HG03064 (cell line): ENCODE data around the gene KLC1.

Experiments
- ATAC-seq: cut with Tn5 transposase; IDR thresholded peaks from one replicate; pipeline ENCODE4 v1.9.1; 2021; ENCODE audit warnings: low read depth; ENCODE audit not compliant: unreplicated experiment

Gene KLC1

DNA sequence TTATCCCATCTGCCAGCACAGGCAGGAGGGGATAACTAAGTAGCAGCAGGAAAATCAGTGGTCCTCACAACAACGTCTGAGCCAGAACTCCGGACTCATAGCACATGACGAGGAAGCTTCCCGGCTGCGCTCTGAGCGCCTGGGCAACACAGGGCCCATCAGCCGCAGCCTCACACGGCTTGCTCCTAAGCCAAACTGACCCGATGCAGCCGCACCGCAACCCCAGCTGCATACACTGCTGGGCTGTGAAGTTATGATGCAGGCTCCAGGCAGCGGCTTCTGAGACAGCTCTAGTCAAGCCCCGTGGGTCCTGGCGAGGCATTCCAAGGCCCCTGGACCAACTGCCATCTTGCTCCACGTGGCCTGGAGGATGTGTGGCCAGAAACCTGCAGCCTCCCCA, 114.7 kb downstream of the KLC1 start:
- no peak for ATAC-seq

DNA sequence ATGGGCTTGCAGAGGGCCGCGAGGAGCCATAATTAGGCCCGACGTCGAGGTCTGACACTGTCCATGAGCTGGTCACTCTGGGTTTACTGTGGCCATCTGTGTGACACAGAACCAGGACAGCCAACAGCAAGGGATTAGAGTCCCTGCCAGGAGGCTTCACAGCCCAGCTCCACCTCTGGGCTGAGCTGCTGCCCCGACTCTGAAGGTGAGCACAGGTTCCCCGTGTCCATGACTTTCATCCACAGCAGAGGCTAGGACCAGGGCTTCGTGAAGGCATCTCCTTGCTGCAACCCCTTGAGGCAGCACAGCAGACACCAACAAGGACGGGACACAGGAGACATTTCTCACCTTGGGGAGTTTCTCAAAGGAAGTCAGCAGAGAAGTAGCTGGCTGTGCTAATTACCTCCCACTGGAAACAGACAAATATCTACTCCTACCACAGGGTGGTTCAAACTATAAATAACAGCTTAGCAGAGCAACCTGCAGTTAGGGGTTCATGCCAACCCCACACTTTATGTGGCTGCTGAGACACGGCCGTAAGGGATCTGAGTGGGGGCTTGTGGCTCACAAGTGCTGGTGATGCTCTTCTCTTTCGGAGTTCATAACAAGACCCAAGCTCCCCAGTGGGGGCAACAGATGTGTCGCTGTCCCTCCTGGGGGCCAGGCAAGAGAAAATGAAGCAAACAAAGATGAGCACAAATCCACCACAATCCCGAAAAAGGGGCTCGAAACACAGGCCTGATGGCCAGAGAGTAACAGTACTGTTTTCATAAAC, 115.8 kb downstream of the KLC1 start:
- no peak for ATAC-seq

DNA sequence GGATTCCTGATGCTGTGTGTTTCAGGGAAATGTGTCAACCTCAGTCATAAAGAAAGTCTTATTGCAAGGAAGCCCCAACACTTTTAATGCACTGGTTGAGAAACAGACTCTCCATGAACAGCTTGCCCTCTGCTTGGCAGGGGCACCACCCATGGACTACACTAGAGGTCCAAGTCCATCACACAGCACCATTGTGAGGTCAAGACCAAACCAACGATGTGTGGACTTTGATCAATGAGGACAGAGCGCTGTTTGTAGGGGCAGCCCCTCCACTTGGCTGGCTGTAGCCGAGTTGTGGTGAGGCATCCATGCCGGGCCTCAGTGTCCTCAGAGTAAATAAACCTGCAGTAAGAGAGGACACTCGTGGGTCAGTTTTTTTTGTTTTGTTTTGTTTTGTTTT, 116.4 kb downstream of the KLC1 start:
- ATAC-seq: no peak

DNA sequence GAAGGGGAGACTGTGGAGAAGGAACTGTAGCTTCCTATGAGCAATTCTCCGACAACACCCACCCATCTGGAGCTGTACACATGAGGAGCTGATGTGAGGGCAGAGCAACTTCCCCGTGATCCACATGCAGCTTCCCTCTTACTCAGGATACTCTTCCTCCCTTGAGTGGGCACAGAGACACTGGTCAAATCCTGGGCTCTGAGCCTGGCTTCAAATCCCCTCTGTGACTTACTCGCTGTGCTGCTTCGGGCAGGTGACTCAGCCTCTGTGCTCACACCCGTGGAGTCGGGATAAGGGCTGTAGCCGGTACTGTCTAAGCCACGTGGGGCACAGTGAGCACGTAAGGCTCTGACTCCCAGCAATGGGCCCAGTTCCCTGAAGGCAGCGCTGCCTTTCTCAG, 117.7 kb downstream of the KLC1 start:
- no peak for ATAC-seq

DNA sequence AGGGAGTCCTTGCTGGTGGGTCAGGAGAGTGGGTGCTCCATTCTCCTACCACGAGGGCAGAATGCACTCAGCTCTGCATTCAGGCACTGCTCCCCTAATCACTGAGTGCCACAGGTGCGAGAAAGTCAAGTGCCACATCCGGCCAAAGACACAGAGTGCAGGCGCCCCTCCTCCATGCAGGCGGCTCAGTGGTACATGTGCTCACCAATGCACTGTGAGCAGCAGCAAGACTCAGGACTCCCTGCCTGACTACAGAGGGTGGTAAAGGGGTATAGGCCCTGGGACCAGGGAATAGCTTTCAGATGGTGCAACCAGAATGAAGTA, 119.5 kb downstream of the KLC1 start:
- ATAC-seq: no peak

DNA sequence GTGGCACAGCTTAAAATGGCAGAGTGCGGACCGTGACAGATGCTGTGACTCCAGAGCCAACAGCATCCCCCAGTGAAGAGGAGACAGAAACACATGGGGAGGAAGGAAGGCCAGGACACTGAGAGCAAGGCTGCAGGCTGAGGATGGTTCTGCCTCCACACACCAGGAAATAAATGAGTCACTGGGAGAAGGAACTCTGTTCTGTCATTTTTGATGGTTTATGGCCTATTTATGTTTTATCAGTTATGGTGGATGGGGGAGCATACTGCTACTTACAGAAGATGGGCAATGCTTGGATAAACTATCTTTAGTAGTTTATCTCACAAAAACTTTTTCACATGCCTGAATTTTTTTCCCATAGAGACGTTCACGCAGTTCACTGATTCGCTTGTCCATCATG, 120.4 kb downstream of the KLC1 start:
- no peak for ATAC-seq

DNA sequence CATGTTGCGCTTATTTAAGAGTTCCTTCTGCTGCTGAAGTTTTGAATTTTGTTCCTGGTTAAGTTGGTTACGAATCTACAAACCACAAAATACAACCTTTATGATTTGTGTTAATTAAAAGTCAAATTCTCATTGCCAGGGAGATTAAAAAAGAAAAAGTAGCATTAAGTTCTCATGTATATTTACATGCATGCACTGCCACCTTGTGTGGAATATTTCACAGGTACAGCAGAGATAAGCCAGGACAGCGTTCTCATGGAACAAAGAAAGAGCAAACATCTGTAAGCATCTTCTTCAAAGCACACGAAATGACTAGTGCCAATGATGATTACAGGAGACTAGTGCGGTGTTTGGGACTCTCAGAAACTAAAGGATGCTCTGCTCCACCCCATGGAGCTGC, 120.8 kb downstream of the KLC1 start:
- ATAC-seq: no peak
